GM23338 (cell line): ENCODE data around the gene RFESD.

Source experiments
- CREB1 ChIP-seq: fragments of 250-450 bp; sonication (Bioruptor Pico); IDR thresholded peaks from 2 replicates; pipeline ENCODE4 v1.5.0; 2020; ENCODE audit warnings: low read depth, mild to moderate bottlenecking, moderate library complexity
- CTCF ChIP-seq, 2 experiments: fragments of 200-600 bp in 1 of 2; sonication (generic) in 1 of 2; conservative IDR thresholded peaks; 2 replicates each; pipeline versions ENCODE4 v1.5.1 to v1.6.1; 2016 to 2017; ENCODE audit warnings: antibody characterized with exemption in 2 of 2, low read depth in 2 of 2, mild to moderate bottlenecking in 2 of 2, moderate library complexity in 1 of 2
- EZH2 ChIP-seq: fragments of 200-600 bp; sonication (generic); IDR thresholded peaks from one replicate; pipeline ENCODE4 v1.8.0; 2017; ENCODE audit warnings: antibody characterized with exemption, mild to moderate bottlenecking, low read depth; ENCODE audit not compliant: unreplicated experiment
- JUNB ChIP-seq: IDR thresholded peaks from one replicate; pipeline ENCODE4 v1.6.1; 2016; ENCODE audit warnings: antibody characterized with exemption; ENCODE audit not compliant: unreplicated experiment
- POLR2AphosphoS5 ChIP-seq: IDR thresholded peaks from 2 replicates; pipeline ENCODE4 v1.6.1; 2016; ENCODE audit warnings: antibody characterized with exemption, low read depth

- TF ChIP-seq EZH2 (no peak), JUNB (no peak), CTCF (conservative IDR thresholded peaks at IDR 0.05; ENCODE audit: low read depth in 2 of 2) (no peak), CREB1 (no peak), POLR2AphosphoS5 (no peak)
These were observed 13.5 kb downstream of the RFESD start for GRCh38 chr5:95660060-95660459.
